ENCODE results near the gene ZNF776.
"Not testable (repeated sequence)": the region's sequence is repeated elsewhere in the genome, so short reads cannot be mapped to it uniquely, and the experiment has no call there.

ZNF776 gene

GRCh38 chr19:57778336-57778735, 31.7 kb downstream of the ZNF776 start:
- DNase-seq (ENCODE audit: low read depth in 2 of 2): no peak

GRCh38 chr19:57779220-57779845, 32.7 kb downstream of the ZNF776 start:
- DNase-seq (ENCODE audit: low read depth in 2 of 2): no peak

- DNase-seq (ENCODE audit: low read depth in 2 of 2): no peak
Observed at GRCh38 chr19:57786286-57786685, 39.7 kb downstream of the ZNF776 start.

GRCh38 chr19:57786906-57787305, 40.3 kb downstream of the ZNF776 start:
- DNase-seq (ENCODE audit: low read depth in 2 of 2): no peak

- DNase-seq (ENCODE audit: low read depth in 2 of 2): no peak
Observed at GRCh38 chr19:57788114-57788692, 41.6 kb downstream of the ZNF776 start.

- no peak for DNase-seq (ENCODE audit: low read depth in 2 of 2)
Observed at GRCh38 chr19:57789288-57789687, 42.7 kb downstream of the ZNF776 start.

- not testable (repeated sequence) for DNase-seq (ENCODE audit: low read depth in 2 of 2)
Observed at GRCh38 chr19:57796580-57796979, 50.0 kb downstream of the ZNF776 start.

GRCh38 chr19:57800696-57801095, 54.1 kb downstream of the ZNF776 start:
- DNase-seq (ENCODE audit: low read depth in 2 of 2): no peak

GRCh38 chr19:57802269-57802668, 55.7 kb downstream of the ZNF776 start:
- no peak for DNase-seq (ENCODE audit: low read depth in 2 of 2)

- no peak for DNase-seq (ENCODE audit: low read depth in 2 of 2)
Observed at GRCh38 chr19:57803265-57803593, 56.6 kb downstream of the ZNF776 start.

- no peak for DNase-seq (ENCODE audit: low read depth in 2 of 2)
Observed at GRCh38 chr19:57803594-57804325, 57.1 kb downstream of the ZNF776 start.

- no peak for DNase-seq (ENCODE audit: low read depth in 2 of 2)
Observed at GRCh38 chr19:57807541-57807940, 60.9 kb downstream of the ZNF776 start.

Data from stimulated activated CD4-positive, alpha-beta T cell treated with anti-CD3 and anti-CD28 coated beads, Interleukin-4, amount 100 ng/mL, for 48 hours (primary cell).